A673 (cell line): Measurements from ENCODE around the gene S100A3. TPM values are rescaled to one million over a fixed set of nuclear protein-coding genes. Genes with fewer than 3 reads are reported as not detected.

Source experiments
- BruUV-seq: library from RNA; stranded (reverse); fragments of 400-500 nt; replicated peaks from 2 replicates; lab custom pipeline; 2021; lab: Mats Ljungman, UMichigan
- CTCF ChIA-PET: fragments of 300-600 bp; sonication (Branson Sonifier 250); formaldehyde crosslinking; loops from one replicate; lab custom pipeline; 2022; ENCODE audit warnings: antibody characterized with exemption; lab: Charles Lee
- POLR2A ChIA-PET: fragments of 300-600 bp; sonication (Branson Sonifier 250); formaldehyde crosslinking; loops from one replicate; lab custom pipeline; 2022; ENCODE audit warnings: antibody characterized with exemption; ENCODE audit not compliant: low non-redundant PET; lab: Charles Lee
- DNase-seq: peaks from one replicate; pipeline ENCODE4 v3.0.0-alpha.2; 2015; ENCODE audit warnings: low spot score
- H3K27ac ChIP-seq: fragments of 200-600 bp; sonication (generic); 2 replicates; pipeline ENCODE4 v1.5.1; 2016; ENCODE audit warnings: mixed run types, low read depth, mild to moderate bottlenecking, mixed read lengths, antibody characterized with exemption, low read length; ENCODE audit not compliant: poor library complexity, severe bottlenecking
- H3K27me3 ChIP-seq: fragments of 200-600 bp; sonication (generic); replicated peaks from 2 replicates; pipeline ENCODE4 v1.6.1; 2017; ENCODE audit warnings: mixed run types, low read depth, mild to moderate bottlenecking, mixed read lengths, antibody characterized with exemption, low read length; ENCODE audit not compliant: insufficient read depth, poor library complexity
- H3K36me3 ChIP-seq: fragments of 200-600 bp; sonication (generic); 2 replicates; pipeline ENCODE4 v1.6.1; 2016; ENCODE audit warnings: mixed run types, mild to moderate bottlenecking, mixed read lengths, antibody characterized with exemption, low read length; ENCODE audit not compliant: insufficient read depth, poor library complexity, severe bottlenecking
- H3K4me1 ChIP-seq: fragments of 200-600 bp; sonication (generic); 2 replicates; pipeline ENCODE4 v1.6.1; 2017; ENCODE audit warnings: mixed run types, mild to moderate bottlenecking, mixed read lengths, antibody characterized with exemption, low read length; ENCODE audit not compliant: insufficient read depth, poor library complexity, severe bottlenecking
- H3K4me3 ChIP-seq: fragments of 200-600 bp; sonication (generic); 2 replicates; pipeline ENCODE4 v1.5.1; 2016; ENCODE audit warnings: low read depth, mixed run types, mild to moderate bottlenecking, mixed read lengths, low read length; ENCODE audit not compliant: poor library complexity, severe bottlenecking
- H3K9me3 ChIP-seq: fragments of 200-600 bp; sonication (generic); 2 replicates; pipeline ENCODE4 v1.6.1; 2016; ENCODE audit warnings: mixed run types, low read depth, mild to moderate bottlenecking, mixed read lengths, antibody characterized with exemption, low read length; ENCODE audit not compliant: poor library complexity, severe bottlenecking
- EZH2 ChIP-seq: fragments of 200-600 bp; sonication (generic); IDR thresholded peaks from 2 replicates; pipeline ENCODE4 v1.6.1; 2017; ENCODE audit warnings: borderline replicate concordance, low read depth, mild to moderate bottlenecking, mixed read lengths, antibody characterized with exemption, low read length; ENCODE audit not compliant: poor library complexity, severe bottlenecking
- intact Hi-C: fragments of 100-400 bp; cut with micrococcal nuclease; formaldehyde crosslinking; loops from one replicate; pipeline ENCODE4 v1.10.0; 2022; ENCODE audit not compliant: unreplicated experiment
- total RNA-seq: library from RNA; stranded (reverse); gene quantifications from 2 replicates; pipeline ENCODE4 v1.2.3, GENCODE V29; 2021
- TF ChIP-seq, protein P1 (sequence below): fragments of 300-800, 200-600 bp; sonication (generic); conservative IDR thresholded peaks from 2 replicates; pipeline ENCODE4 v1.5.1; 2017; ENCODE audit warnings: low read depth, mild to moderate bottlenecking, antibody characterized with exemption, low read length, moderate library complexity, mixed read lengths

Gene S100A3
- total RNA-seq, 1 experiment from 2014 or later: 0.99 TPM

DNA sequence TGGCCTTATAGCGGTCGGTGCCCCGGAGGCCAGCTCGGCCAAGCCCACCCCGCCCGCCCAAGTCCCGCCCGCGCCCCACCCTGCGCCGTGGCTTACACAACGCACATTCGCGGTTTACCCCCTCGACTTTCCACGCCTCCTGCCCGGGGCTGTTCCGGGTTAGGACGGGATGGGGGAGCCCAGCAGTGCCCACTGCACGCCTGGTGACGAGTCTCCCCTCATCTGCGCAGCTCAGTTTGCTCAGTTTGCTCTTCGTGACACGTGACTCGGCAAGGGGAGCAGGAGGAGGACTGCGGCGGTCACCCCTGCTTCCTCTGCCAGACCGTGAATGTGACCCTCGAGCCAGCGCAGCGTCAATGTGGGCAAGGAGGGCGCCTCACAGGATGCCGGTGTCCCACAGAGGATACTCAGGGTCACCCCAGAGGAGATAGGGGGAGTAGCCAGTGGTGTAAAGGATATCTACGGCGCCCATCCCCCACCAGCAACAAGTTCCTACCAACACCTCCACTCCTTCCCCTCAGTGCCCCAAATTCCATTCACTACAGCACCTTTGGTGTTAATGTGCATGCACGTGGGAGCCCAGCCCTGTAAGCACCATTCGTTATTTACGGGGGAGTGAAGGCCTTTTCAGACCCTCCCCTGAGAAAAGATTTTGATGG, 12.9 kb downstream of the S100A3 start:
- H3K27ac ChIP-seq: peak overlapping the region; percentile 61
- ChIA-PET CTCF (interaction anchor here (1.6 kb wide), 1 partner anchor 32 kb away, joined by 5 read pairs; no protein-coding TSS in a partner anchor), POLR2A (no interaction called here)
- no TSS peak for BruUV-seq
- intact Hi-C loops: no loop called here
- peaks cover 34% of the 10 kb centered on the region for H3K4me1 ChIP-seq
- H3K36me3 ChIP-seq: no peaks in the 10 kb centered on the region
- no peaks in the 10 kb centered on the region for H3K27me3 ChIP-seq
- no peaks in the 10 kb centered on the region for H3K9me3 ChIP-seq
- peak; percentile 57 for DNase-seq
- TF ChIP-seq, protein P1, sequence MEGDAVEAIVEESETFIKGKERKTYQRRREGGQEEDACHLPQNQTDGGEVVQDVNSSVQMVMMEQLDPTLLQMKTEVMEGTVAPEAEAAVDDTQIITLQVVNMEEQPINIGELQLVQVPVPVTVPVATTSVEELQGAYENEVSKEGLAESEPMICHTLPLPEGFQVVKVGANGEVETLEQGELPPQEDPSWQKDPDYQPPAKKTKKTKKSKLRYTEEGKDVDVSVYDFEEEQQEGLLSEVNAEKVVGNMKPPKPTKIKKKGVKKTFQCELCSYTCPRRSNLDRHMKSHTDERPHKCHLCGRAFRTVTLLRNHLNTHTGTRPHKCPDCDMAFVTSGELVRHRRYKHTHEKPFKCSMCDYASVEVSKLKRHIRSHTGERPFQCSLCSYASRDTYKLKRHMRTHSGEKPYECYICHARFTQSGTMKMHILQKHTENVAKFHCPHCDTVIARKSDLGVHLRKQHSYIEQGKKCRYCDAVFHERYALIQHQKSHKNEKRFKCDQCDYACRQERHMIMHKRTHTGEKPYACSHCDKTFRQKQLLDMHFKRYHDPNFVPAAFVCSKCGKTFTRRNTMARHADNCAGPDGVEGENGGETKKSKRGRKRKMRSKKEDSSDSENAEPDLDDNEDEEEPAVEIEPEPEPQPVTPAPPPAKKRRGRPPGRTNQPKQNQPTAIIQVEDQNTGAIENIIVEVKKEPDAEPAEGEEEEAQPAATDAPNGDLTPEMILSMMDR: no peak
- no peak for TF ChIP-seq EZH2
- H3K4me3 ChIP-seq: peak overlapping the region; percentile 50

DNA sequence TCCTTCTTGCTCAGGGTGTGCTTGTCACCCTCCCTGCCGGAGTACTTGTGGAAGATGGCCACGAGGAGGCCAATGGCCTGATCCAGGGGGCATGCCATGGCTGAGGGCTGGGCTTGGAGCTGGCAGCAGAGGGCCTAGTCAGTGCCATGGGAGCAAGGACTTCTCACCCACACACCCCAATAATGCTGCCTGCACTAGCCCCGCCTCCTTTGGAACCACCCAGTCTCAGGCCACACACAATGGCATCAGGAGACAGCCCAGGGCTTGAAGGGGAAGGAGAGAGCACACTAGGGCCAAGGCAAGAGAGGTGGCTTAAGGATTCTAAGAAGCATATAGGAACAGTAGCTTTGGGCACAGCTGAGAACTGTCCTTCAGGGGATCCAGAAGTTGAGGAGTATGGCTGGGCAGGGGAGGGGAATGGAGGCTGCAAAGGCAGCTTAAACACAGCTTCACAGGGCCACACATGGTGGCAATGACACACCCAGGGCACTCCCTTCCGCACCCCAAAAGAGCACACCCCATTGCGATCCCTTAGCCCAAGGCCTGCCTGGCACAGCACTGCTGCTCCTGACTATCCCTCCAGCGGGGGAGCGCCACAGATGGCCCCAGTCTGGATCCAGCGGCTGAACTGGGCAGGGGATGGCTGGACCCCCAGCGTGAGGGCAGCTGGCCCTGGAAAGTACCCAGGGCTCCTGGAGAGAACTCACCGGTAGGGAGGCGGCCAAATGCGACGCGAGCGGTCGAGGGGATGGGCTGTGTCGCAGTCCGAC, 13.6 kb downstream of the S100A3 start, which contains the start of gene S100A6:
Gene S100A6, minus strand, starts transcription at position 750 of the 770 bp plus-strand sequence. Its CDS starts 652 bp downstream, at position 98.
- POLR2A ChIA-PET: no interaction called here
- intact Hi-C loops: no loop called here
- TSS peak; percentile 58 for BruUV-seq
- TF ChIP-seq EZH2: no peak
- TF ChIP-seq, protein P1: no peak
- Histone ChIP-seq H3K27me3 (no peaks in the 10 kb centered on the region), H3K27ac (peak within 1 kb of the TSS; percentile 61), H3K4me1 (peaks cover 34% of the 10 kb centered on the region), H3K9me3 (no peaks in the 10 kb centered on the region), H3K4me3 (peak within 1 kb of the TSS; percentile 50), H3K36me3 (no peaks in the 10 kb centered on the region)
- CTCF ChIA-PET: interaction anchor here (1.6 kb wide), 1 partner anchor 33 kb away, joined by 5 read pairs; no protein-coding TSS in a partner anchor
- DNase-seq: no peak

- BruUV-seq: no TSS peak
- no peaks in the 10 kb centered on the region for H3K9me3 ChIP-seq
- CTCF ChIA-PET: interaction anchor here (1.6 kb wide), 1 partner anchor 33 kb away, joined by 5 read pairs; no protein-coding TSS in a partner anchor
- peak overlapping the region; percentile 50 for H3K4me3 ChIP-seq
- POLR2A ChIA-PET: no interaction called here
- intact Hi-C loops: loop anchor here (5.0 kb wide), 1 partner anchor 97 kb away; the partner anchor contains the start of gene CHTOP
- no peaks in the 10 kb centered on the region for H3K27me3 ChIP-seq
- H3K4me1 ChIP-seq: peaks cover 34% of the 10 kb centered on the region
- no peak for DNase-seq
- TF ChIP-seq EZH2: no peak
- TF ChIP-seq, protein P1: no peak
- H3K36me3 ChIP-seq: no peaks in the 10 kb centered on the region
- peak overlapping the region; percentile 17 for H3K27ac ChIP-seq
These were observed 14.2 kb downstream of the S100A3 start for GRCh38 chr1:153534925-153535241.
